GM21381 (cell line): ENCODE results near the gene SUPT16H.
"Not testable (repeated sequence)": the region's sequence is repeated elsewhere in the genome, so short reads cannot be mapped to it uniquely, and the experiment has no call there.

Source experiments
- ATAC-seq: cut with Tn5 transposase; IDR thresholded peaks from one replicate; pipeline ENCODE4 v1.9.1; 2021; ENCODE audit warnings: mild to moderate bottlenecking, moderate library complexity; ENCODE audit not compliant: unreplicated experiment

The SUPT16H gene

DNA sequence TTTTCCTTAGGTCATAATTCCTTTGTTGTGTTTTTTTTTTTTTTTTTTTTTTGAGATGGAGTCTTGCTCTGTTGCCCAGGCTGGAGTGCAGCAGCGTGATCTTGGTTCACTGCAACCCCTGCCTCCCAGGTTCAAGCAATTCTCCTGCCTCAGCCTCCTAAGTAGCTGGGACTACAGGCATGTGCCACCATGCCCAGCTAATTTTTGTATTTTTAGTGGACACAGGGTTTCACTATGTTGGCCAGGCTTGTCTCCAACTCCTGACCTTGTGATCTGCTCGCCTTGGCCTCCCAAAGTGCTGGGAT is 81.0 kb downstream of the SUPT16H start:
- ATAC-seq, result not testable (repeated sequence)

DNA sequence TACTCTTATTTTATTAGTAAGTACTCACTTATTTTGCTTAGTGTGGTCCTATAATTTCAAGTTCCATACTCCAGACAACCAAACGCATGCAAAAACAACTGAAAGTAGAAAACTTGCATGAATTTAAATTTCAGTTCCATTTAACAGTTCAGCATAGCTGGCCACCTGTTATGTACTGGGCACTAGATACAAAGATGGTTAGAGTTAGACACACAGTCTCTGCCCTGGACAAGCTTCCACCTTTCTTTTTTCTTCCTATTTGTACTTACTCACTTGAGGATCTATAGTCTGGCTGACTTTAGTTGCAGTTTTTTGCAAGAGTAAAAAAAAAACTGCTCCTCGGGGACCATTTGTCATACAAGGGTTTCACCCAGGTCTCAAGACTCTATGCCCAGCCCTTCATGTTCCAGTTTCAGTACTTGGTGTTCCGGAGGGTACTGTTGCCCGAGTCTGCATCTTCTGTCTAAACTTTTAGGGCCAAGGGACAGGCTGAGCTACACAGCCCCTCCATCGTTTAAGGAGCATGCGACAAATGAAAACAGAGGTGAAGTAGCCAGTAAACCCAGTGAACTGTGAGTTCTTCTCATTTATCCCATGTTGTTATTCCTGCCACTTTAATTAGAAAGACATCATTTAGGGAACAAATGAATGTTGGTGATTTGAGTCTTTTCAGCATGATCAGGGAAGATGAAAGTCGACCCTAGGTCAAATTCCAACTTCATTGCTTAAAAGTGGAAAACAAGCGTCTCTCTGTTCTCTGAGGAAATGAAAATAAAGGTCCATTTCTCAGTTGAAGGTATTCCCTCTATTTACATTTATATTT is 81.6 kb downstream of the SUPT16H start:
- no peak for ATAC-seq
